GM19238 (cell line): ENCODE data around the gene GALNT6.
A peak's percentile ranks its signal among the peaks of the same experiment; 100 is the strongest.

Source experiments
- DNase-seq: peaks from one replicate; pipeline ENCODE4 v3.0.0; 2011; ENCODE audit warnings: low spot score; ENCODE audit not compliant: insufficient read length

GALNT6 gene, protein sequence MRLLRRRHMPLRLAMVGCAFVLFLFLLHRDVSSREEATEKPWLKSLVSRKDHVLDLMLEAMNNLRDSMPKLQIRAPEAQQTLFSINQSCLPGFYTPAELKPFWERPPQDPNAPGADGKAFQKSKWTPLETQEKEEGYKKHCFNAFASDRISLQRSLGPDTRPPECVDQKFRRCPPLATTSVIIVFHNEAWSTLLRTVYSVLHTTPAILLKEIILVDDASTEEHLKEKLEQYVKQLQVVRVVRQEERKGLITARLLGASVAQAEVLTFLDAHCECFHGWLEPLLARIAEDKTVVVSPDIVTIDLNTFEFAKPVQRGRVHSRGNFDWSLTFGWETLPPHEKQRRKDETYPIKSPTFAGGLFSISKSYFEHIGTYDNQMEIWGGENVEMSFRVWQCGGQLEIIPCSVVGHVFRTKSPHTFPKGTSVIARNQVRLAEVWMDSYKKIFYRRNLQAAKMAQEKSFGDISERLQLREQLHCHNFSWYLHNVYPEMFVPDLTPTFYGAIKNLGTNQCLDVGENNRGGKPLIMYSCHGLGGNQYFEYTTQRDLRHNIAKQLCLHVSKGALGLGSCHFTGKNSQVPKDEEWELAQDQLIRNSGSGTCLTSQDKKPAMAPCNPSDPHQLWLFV

GRCh38 chr12:51391283-51392123, at the start of gene GALNT6:
TSS of gene GALNT6 (minus strand) at chr12:51391406. CDS start at chr12:51379781, 11,625 bp downstream.
- peak; percentile 64 for DNase-seq

DNA sequence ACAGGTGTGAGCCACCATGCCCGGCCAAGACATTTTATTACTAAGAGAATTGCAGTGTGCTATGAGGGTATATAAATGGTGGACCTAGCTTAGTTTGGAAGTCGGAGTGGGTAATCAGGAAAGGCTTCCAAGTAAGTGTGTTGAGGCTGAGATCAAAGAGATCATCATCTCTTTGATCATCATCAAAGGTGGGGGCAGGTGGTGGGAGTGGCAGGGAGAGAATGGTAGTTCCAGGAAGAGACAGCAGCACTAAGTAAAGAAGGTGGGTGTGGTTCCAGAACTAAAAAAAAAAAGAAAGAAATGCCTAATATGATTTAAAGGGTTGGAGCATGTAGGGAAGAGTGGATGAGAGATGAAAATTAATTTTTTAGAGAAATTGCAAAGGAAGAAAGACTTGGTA, 48.1 kb upstream of the GALNT6 start:
- DNase-seq = no peak

- no peak for DNase-seq
These were observed 46.2 kb upstream of the GALNT6 start for GRCh38 chr12:51437431-51437830.

DNA sequence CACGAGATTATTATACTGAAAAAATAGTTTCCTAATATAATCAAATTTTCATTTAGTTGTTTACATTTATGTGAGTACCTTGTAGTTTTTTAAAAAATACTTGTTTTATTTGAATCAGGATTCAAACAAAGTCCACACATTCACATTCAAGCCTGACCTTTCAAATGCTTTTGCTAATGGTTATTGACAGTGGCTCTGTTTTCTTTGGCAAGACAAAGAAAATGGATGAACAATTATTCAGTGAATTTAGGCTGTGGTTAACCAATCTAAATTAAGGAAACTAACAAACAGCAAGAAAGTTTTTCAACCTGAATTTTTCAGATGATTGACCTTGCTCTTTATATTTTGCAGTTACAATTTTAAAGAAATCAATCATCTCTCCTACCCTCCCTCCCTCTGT, 43.1 kb upstream of the GALNT6 start:
- no peak for DNase-seq

- no peak for DNase-seq
These were observed 41.7 kb upstream of the GALNT6 start for GRCh38 chr12:51432921-51433320.

GRCh38 chr12:51430196-51430895, 39.1 kb upstream of the GALNT6 start:
- no peak for DNase-seq

DNA sequence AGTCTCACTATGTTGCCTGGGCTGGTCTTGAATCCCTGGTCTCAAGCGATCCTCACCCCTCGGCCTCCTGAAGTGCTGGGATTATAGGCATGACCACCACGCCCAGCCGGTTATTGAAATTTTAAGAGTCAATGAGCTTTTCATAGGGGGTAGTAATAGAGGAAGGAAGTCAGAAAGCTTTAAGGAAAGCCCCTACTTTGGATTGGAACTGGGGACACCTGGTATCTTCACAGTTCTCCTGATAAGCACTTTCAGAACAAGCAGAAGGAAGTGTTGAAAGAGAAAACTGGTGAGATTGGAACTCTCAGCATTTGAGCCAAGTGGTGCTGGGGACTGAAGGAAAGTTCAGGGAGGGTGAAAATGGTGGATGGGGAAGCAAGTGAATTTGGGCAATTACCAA, 38.5 kb upstream of the GALNT6 start:
- DNase-seq = no peak

- DNase-seq = no peak
These were observed 37.0 kb upstream of the GALNT6 start for GRCh38 chr12:51428256-51428655.

DNA sequence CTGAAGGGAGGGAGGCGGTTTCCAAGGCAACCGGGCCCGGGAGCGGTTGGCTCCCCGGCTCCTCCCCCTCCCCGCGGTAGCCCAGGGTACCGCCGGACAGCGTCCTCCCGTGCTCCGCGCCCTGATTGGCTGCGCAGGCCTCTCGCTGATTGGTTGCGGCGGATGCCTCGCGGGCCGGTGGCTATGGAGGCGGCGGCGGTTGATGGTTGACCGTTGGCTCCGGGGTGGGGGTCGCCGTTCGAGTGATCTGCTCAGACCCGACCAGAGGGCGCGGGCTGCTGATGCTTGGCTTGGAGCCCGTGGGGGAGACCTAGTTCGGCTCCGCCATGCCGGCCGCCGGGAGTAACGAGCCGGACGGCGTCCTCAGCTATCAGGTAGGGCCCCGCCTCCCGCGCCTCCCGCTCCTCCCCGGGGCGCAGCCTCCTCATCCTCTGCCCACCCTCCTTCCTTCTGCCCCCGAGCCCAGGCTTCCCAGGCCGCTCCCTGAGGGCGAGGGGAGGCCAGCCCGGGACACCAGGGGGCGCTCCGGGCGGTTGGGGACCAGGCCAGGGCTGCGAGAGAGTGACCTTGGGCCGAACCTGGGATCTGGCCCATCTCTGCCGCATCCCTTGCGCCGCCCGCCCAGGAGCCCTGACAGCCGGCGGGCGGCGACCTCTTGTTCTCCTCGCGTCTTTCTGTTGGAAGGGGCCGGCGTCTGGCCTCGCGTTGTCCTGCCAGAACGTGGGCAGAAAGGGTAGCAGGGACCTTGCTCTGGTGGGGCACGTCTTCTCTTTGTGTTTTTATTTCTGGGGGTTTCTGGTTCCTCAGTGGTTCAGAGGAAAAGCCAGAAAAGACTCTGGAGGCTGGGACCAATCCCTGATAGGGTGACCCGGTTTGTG, 33.7 kb upstream of the GALNT6 start, which contains the start of gene SLC4A8:
Gene SLC4A8 (plus strand): TSS at position 170 of the 878 bp plus-strand sequence. CDS start 157 bp downstream, at position 327.
- DNase-seq = peak; percentile 91

DNA sequence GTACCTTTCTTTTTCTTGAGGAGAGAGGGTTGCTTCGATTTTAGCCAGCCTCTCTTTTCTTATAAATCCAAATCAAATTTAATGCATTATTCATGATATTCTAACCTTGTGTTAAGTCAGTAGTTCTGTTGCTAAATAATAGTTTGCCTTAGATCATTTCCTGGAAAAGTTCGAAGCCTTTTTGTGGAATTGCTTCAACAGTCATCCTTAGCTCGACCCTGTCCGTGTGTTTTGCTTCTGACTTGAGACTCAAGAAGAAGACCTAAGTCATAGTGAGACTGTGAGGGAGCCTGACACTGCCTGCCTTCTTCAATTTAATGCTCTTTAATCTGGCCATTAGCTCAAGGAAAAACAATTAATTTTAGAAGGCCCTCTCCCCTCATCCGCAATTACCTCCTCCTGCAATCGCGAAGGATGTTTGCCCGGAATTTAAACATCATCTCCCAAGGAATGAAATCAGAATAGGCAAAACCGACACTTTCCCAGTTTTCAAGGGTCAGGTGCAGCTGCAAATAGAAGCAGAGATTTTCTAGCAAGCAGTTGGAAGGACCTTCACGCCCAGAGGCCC, 33.0 kb upstream of the GALNT6 start:
- no peak for DNase-seq

- DNase-seq = peak; percentile 22
These were observed 30.2 kb upstream of the GALNT6 start for GRCh38 chr12:51421266-51421884.

DNA sequence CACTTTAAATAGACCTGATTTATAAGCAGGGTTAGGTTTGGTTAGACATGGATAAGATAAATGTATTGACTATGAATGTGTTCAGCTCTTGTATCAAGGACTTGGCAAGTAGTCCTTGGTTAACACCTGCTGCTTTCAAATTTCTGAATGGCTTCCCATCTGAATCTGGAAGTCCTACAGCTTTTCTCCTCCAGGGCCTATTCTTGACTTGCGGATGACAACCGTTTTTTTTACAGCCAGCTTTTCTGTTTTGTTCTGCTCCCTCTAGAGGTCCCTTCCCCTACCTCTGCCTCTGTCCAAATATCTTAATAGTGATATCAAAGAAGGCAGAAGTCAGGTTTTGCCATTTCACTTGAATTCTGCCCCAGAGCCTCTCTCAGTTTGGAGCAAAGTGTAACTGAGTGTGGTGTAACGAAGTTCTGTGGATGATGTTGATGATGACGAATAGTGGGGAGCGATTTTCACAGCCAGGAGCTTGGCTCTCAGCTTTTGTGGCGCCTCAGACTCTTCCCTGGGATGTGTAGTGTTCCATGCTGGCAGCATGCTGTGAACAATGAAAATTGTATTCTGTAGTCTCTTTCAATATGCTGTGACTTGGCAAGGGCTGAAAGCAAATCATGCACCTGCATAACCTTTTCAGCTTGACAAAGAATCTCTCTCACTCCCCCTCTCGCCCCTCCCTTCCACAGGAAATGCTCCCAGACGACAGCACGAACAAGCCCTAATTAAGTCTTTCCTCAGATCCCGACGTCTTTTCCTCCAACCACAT, 28.4 kb upstream of the GALNT6 start:
- no peak for DNase-seq

DNA sequence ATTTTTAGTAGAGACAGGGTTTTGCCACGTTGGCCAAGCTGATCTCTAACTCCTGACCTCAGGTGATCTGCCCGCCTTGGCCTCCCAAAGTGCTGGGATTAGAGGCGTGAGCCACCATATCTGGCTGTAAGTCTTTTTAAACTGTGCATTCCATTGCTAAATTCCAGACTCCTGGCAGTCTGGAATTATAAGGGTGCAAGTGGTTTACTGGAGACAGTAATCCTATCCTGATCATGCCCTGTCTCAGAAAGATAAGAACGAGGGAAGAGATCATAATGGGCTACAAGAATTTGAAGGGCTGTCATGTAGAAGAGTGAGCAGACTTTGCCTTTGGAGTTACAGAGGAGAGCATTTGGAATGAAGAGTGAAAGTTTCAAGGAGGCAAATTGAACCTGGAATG, 26.6 kb upstream of the GALNT6 start:
- no peak for DNase-seq

DNA sequence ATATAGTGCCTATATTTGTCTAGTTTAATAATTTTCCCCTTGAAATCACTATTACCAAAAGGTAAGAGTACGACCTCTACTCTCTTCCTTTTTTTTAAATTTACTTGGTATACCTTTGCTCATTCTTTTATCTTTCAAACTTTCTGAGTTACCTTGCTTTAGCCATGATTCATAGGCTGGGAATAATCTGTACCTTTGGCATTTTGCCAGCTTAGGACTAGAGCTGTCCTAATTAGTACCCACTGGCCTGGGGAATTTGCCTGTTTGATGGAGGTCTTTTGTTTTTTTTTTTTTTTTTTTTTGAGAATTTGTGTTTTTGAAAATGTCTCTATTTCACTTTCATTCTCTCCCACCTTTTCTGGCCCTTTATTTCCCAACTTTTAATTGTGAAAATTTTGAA, 24.7 kb upstream of the GALNT6 start:
- DNase-seq = no peak

DNA sequence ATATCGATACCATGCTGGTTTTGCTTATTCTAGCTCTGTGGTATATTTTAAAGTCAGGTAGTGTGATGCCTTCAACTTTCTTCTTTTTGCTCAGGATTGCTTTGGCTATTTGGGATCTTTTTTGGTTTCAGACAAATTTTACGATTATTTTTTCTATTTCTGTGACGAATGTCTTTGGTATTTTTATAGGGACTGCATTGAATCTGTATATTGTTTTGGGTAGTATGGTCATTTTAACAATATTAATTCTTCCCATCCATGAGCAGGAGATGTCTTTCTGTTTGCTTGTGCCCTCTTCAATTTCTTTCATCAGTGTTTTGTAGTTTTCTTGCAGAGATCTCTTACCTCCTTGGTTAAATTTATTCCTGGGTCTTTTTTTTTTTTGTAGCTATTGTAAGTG, 22.6 kb upstream of the GALNT6 start:
- no peak for DNase-seq

GRCh38 chr12:51413149-51413548, 21.9 kb upstream of the GALNT6 start:
- DNase-seq = no peak

DNA sequence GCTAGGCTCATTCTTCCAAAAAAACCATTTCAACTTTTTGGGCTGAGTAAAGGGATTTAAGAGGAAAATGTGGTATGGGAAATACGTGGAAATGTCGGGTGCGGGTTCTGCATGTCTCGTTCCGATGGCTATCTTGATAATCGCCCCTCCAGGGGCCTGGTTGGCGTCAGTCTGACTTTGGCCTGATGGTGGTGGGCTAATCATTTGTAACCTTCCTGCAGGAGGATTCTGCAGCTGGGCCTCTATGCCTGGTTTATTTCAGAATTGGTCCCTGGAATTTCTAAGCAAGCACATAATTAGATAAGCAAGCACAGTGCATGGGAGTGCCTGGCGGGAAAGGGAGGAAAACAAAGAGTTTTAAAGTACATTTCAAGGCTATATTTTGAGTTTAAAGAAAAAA, 18.6 kb upstream of the GALNT6 start:
- no peak for DNase-seq

DNA sequence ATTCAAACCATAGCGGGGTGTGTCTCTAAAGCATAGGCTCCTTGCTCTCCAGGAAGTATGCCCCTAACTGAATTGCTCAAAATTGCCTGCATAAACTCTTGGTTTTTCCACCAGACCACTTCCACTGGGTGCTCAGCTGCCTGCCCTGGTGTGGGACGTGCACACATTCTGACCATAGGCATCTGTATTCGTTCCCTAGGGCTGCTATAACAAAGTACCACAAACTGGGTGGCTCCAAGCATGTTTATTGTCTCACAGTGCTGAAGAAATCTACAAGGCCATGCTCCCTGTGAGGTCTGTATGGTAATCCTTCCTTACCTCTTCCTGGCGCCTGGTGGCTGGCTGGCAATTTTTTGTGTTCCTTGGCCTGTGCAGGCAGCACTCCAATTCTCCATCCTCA, 16.4 kb upstream of the GALNT6 start:
- DNase-seq = no peak

DNA sequence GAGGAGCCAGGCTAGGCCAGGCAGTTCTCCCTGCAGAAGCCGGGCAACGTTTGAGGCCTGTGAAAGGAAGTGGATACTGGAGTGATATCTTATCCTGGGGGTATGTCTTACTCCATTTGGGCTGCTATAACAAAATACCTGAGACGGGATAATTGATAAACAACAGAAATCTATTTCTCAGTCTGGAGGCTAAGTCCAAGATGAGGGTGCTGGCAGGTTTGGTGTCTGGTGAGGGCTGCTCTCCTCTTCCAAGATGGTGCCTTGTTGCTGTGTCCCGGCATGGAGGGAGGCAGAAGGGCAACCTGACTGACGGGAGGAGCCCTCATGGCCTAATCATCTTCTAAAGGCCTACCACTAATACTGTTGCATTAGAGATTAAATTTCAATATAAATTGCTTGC, 15.7 kb upstream of the GALNT6 start:
- DNase-seq = no peak
